ENCODE measurements around the gene NT5C1B.

DNA sequence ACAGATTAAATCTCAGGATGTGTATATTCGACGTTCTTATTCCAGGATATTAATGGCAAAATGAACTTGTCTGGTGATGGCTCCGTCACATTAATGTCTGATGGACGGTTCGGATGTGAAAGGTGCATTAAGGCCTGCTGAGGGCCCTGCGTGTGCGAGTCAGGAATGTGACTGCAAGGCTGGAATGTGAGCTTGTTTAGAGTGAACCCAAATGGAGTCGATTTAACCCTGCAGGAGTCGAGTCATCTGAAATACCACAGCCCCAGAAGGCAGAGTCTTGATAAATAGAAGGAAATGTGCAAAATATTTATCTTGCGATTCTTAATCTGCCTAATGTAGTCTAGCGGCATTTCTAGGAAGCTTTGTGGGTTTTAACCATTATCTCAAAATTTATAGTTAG, 73.3 kb downstream of the NT5C1B start:
- TF ChIP-seq POLR2A (IDR thresholded peaks at IDR 0.05), result no peak
- TF ChIP-seq, protein P1, sequence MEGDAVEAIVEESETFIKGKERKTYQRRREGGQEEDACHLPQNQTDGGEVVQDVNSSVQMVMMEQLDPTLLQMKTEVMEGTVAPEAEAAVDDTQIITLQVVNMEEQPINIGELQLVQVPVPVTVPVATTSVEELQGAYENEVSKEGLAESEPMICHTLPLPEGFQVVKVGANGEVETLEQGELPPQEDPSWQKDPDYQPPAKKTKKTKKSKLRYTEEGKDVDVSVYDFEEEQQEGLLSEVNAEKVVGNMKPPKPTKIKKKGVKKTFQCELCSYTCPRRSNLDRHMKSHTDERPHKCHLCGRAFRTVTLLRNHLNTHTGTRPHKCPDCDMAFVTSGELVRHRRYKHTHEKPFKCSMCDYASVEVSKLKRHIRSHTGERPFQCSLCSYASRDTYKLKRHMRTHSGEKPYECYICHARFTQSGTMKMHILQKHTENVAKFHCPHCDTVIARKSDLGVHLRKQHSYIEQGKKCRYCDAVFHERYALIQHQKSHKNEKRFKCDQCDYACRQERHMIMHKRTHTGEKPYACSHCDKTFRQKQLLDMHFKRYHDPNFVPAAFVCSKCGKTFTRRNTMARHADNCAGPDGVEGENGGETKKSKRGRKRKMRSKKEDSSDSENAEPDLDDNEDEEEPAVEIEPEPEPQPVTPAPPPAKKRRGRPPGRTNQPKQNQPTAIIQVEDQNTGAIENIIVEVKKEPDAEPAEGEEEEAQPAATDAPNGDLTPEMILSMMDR (IDR thresholded peaks at IDR 0.05), result no peak

Measured in testis (tissue), 2 donors.